Thoracic aorta (tissue), 2 donors: Measurements from ENCODE around the gene KRT32. TPM values are rescaled to one million over a fixed set of nuclear protein-coding genes. Genes with fewer than 3 reads are reported as not detected.

Source experiments
- ATAC-seq: fragments of 150-250 bp; one replicate; pipeline ENCODE4 v1.8.0; 2017; ENCODE audit warnings: low read depth; ENCODE audit not compliant: insufficient number of reproducible peaks, low FRiP score
- DNase-seq: peaks from one replicate; pipeline ENCODE4 v3.0.0-alpha.2; 2020; ENCODE audit warnings: low spot score
- H3K27ac ChIP-seq, 2 donors: fragments of 200-600 bp; sonication (generic); 1 replicate in 1 of 2; 2 replicates in 1 of 2; pipeline ENCODE4 v1.5.1; 2016; ENCODE audit warnings: mild to moderate bottlenecking in 2 of 2, moderate library complexity in 2 of 2
- H3K27me3 ChIP-seq: fragments of 200-600 bp; sonication (generic); replicated peaks from 2 replicates; pipeline ENCODE4 v1.6.0; 2016; ENCODE audit warnings: mild to moderate bottlenecking; ENCODE audit not compliant: insufficient read depth
- H3K36me3 ChIP-seq: fragments of 200-600 bp; sonication (generic); one replicate; pipeline ENCODE4 v1.5.1; 2016
- H3K4me1 ChIP-seq, 2 donors: fragments of 200-600 bp; sonication (generic); 1 replicate in 1 of 2; 2 replicates in 1 of 2; pipeline versions ENCODE4 v1.5.1 to v1.6.0; 2016; ENCODE audit warnings: low read depth in 2 of 2, mild to moderate bottlenecking in 1 of 2; ENCODE audit not compliant: control insufficient read depth in 1 of 2
- H3K4me3 ChIP-seq: fragments of 200-600 bp; sonication (generic); 2 replicates; pipeline ENCODE4 v1.5.1; 2016; ENCODE audit warnings: mild to moderate bottlenecking
- H3K9me3 ChIP-seq: fragments of 200-600 bp; sonication (generic); 2 replicates; pipeline ENCODE4 v1.5.1; 2016
- CTCF ChIP-seq: fragments of 200-600 bp; sonication (generic); IDR thresholded peaks from one replicate; pipeline ENCODE4 v1.5.1; 2019; ENCODE audit warnings: antibody characterized with exemption
- total RNA-seq, 2 donors: library from RNA; depleted of rRNA; stranded (reverse); fragments of >200 nt; gene quantifications; one replicate each; pipeline versions ENCODE4 v1.1.0 to v1.2.3, GENCODE V29; 2016

The KRT32 gene
- total RNA-seq, 2 donors from 2014 or later, result not detected

DNA sequence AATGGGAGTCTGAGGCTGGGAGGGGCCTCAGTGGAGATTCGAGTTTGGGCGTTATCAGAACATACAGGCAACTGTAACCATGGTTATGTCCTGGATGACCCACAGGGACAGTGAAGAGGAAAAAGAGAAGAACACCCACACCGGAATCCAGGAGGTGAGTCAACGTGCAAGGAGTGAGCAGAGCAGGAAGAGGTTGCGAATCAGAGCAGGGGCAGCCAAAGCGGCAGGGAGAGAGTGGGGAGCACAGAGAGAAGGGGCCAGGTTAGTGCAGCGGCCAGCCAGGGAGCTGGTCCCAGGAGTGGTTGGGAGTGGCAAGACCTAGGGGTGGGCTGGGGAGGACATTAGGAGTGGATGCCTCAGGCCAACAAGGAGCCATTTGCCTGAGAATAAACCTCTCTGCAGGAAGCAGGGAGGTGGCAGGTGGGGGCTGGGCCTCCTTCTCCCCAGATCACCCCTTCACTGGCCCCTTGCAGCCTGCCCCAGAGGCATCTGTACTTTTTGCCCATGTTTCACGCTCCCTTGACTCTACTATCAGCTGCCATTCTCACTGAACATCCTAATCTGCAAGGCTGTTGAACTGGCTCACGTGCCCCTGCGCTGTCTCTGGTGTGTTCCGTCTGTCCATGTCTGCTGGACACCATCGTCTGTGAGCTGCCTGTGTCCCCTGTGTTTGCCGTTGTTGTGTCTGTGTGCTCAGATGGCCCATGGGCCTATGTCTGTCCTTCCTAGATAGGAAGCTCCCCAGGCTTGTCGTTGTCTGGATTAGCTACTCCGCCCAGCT, 33.1 kb upstream of the KRT32 start:
- Histone ChIP-seq H3K27me3 (no peaks in the 10 kb centered on the region), H3K4me3 (no peak overlapping the region), H3K27ac (no peak overlapping the region), H3K4me1 (no peaks in the 10 kb centered on the region), H3K36me3 (no peaks in the 10 kb centered on the region), H3K9me3 (no peaks in the 10 kb centered on the region)
- ATAC-seq (no peak), DNase-seq (no peak)
- no peak for TF ChIP-seq CTCF

GRCh38 chr17:41499714-41500113, 32.5 kb upstream of the KRT32 start:
- ATAC-seq, result no peak
- no peak for DNase-seq
- no peaks in the 10 kb centered on the region for H3K9me3 ChIP-seq
- H3K4me1 ChIP-seq, result no peaks in the 10 kb centered on the region
- H3K4me3 ChIP-seq, result no peak overlapping the region
- no peaks in the 10 kb centered on the region for H3K27me3 ChIP-seq
- H3K36me3 ChIP-seq, result no peaks in the 10 kb centered on the region
- no peak for TF ChIP-seq CTCF
- H3K27ac ChIP-seq, result no peak overlapping the region

- Histone ChIP-seq H3K27ac (no peak overlapping the region), H3K27me3 (no peaks in the 10 kb centered on the region), H3K4me3 (no peak overlapping the region), H3K4me1 (peaks cover 0 to 2% of the 10 kb centered on the region in 2 donors), H3K36me3 (no peaks in the 10 kb centered on the region), H3K9me3 (no peaks in the 10 kb centered on the region)
- no peak for DNase-seq
- no peak for ATAC-seq
- no peak for TF ChIP-seq CTCF
These were observed 31.1 kb upstream of the KRT32 start for GRCh38 chr17:41498276-41498675.

GRCh38 chr17:41496803-41497484, 29.8 kb upstream of the KRT32 start:
- DNase-seq, result no peak

More at GRCh38 chr17:41496803-41497484, 29.8 kb upstream of the KRT32 start:
- Histone ChIP-seq H3K27me3 (no peaks in the 10 kb centered on the region), H3K4me1 (peaks cover 5 to 9% of the 10 kb centered on the region in 2 donors), H3K9me3 (no peaks in the 10 kb centered on the region), H3K4me3 (no peak overlapping the region), H3K27ac (no peak overlapping the region), H3K36me3 (no peaks in the 10 kb centered on the region)
- ATAC-seq, result no peak
- TF ChIP-seq CTCF, result peak; percentile 29
